Testis (tissue), 3 donors: Measurements from ENCODE around the gene REEP3. TPM values are rescaled to one million over a fixed set of nuclear protein-coding genes. Genes with fewer than 3 reads are reported as not detected.

Experiments
- DNase-seq: peaks from one replicate; pipeline ENCODE4 v3.0.0-alpha.2; 2019
- H3K27ac ChIP-seq, 2 donors: fragments of 200-600 bp; sonication (generic); one replicate each; pipeline ENCODE4 v1.5.1; 2019
- H3K27me3 ChIP-seq: fragments of 200-600 bp; sonication (generic); one replicate; pipeline ENCODE4 v1.5.1; 2019
- H3K36me3 ChIP-seq: fragments of 200-600 bp; sonication (generic); one replicate; pipeline ENCODE4 v1.5.1; 2017; ENCODE audit warnings: low read depth; ENCODE audit errors: missing control alignments
- H3K4me1 ChIP-seq: fragments of 200-600 bp; sonication (generic); one replicate; pipeline ENCODE4 v1.5.1; 2019
- H3K4me3 ChIP-seq, 2 donors: fragments of 200-600 bp; sonication (generic); one replicate each; pipeline ENCODE4 v1.5.1; 2017 to 2019
- H3K9me3 ChIP-seq: fragments of 200-600 bp; sonication (generic); one replicate; pipeline ENCODE4 v1.5.1; 2017
- POLR2A ChIP-seq: fragments of 450-650 bp; IDR thresholded peaks from one replicate; pipeline ENCODE4 v1.6.1; 2017; ENCODE audit warnings: antibody characterized with exemption, mild to moderate bottlenecking, moderate library complexity
- WGBS, 2 donors: methylation state at CpG; one replicate each; pipeline ENCODE4 v1.1.5; 2018; 5-methylcytosine and 5-hydroxymethylcytosine counted together
- intact Hi-C: fragments of 100-400 bp; cut with DNase I; formaldehyde crosslinking; loops from one replicate; pipeline ENCODE4 v1.15.1; 2023; ENCODE audit warnings: low total_unique reads
- polyA plus RNA-seq: library from polyadenylated mRNA; stranded (reverse); fragments of 350-450 nt; fragmentation: Illumina TruSeq; extraction: RNeasy Lipid Tissue Mini Kit (QIAGEN cat#74804); gene quantifications from one replicate; pipeline ENCODE4 v1.2.3, GENCODE V29; 2014; ENCODE audit warnings: low read depth, low replicate concordance; ENCODE audit not compliant: insufficient read depth
- total RNA-seq, 2 donors: library from RNA; depleted of rRNA; stranded (reverse); fragments of >200 nt; gene quantifications; one replicate each; pipeline ENCODE4 v1.2.3, GENCODE V29; 2016
- TF ChIP-seq, protein P1 (sequence below), 3 experiments: fragments of 450-650 bp in 2 of 3; fragments of 200-600 bp in 1 of 3; sonication (generic) in 1 of 3; IDR thresholded peaks; one replicate each; pipeline ENCODE4 v1.5.1; 2016 to 2019; ENCODE audit warnings: antibody characterized with exemption in 3 of 3, mild to moderate bottlenecking in 2 of 3, moderate library complexity in 1 of 3

REEP3 gene
- total and polyA plus RNA-seq, 3 donors from 2014 or later = 18.4 to 45.2 (median 20.3) TPM

DNA sequence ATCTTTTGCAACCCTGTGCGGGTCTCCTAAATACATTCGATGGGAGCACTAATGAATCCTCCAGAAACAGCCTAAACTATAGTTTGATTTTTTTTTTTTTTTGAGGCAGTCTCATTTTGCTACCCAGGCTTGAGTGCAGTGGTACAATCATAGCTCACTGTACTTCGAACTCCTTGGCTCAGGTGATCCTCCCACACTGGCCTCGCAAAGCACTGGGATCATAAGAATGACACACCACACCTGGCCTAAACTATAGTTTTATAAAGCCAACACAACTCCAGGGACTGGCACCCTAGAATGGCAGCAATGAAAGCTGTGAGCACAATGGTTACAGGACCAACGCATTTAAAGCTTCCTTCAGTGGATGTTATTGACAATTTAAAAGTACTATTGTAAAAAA, 41.0 kb upstream of the REEP3 start:
- intact Hi-C loops = no loop called here
- DNase-seq = no peak
- Histone ChIP-seq H3K27me3 (no peaks in the 10 kb centered on the region), H3K9me3 (no peaks in the 10 kb centered on the region), H3K4me3 (no peak overlapping the region), H3K4me1 (peaks cover 3% of the 10 kb centered on the region), H3K27ac (no peak overlapping the region), H3K36me3 (no peaks in the 10 kb centered on the region)
- WGBS, 2 donors = 85 to 91% methylated on average over 5 of the region's 5 CpGs
- TF ChIP-seq POLR2A = no peak
- TF ChIP-seq, protein P1, sequence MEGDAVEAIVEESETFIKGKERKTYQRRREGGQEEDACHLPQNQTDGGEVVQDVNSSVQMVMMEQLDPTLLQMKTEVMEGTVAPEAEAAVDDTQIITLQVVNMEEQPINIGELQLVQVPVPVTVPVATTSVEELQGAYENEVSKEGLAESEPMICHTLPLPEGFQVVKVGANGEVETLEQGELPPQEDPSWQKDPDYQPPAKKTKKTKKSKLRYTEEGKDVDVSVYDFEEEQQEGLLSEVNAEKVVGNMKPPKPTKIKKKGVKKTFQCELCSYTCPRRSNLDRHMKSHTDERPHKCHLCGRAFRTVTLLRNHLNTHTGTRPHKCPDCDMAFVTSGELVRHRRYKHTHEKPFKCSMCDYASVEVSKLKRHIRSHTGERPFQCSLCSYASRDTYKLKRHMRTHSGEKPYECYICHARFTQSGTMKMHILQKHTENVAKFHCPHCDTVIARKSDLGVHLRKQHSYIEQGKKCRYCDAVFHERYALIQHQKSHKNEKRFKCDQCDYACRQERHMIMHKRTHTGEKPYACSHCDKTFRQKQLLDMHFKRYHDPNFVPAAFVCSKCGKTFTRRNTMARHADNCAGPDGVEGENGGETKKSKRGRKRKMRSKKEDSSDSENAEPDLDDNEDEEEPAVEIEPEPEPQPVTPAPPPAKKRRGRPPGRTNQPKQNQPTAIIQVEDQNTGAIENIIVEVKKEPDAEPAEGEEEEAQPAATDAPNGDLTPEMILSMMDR (IDR thresholded peaks at IDR 0.05) = no peak

DNA sequence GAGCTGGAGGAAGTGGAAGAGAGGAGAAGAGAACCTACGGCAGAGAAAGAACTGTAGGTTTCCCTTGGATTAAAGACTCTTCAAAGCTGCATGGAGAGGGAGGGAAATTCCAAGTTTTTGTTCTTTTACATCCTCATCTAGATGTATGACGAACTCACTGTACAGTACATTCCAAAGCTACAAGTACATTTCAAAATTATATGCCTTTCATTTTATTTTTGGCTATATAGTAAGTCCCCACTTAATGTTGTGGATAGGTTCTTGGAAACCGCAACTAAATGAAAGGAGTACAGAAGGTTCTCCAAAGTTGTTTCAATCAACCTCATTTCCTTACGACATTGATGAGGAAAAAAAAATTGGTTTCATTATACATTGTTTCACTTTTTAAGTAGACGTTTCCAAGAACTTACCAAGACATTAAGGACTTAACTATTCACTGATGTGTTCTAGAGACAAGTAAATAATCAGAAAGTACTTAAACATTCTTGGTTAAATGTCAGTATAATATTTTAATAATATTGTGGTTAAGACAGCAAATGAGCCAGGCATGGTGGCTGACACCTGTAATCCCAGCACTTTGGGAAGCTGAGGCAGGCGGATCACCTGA, 39.3 kb upstream of the REEP3 start:
- WGBS, 2 donors = 49 to 57% methylated on average over 6 of the region's 6 CpGs
- no peak overlapping the region for H3K27ac ChIP-seq
- H3K9me3 ChIP-seq = no peaks in the 10 kb centered on the region
- intact Hi-C loops = no loop called here
- no peaks in the 10 kb centered on the region for H3K36me3 ChIP-seq
- H3K4me1 ChIP-seq = peaks cover 3% of the 10 kb centered on the region
- DNase-seq = no peak
- TF ChIP-seq POLR2A = no peak
- TF ChIP-seq, protein P1 (IDR thresholded peaks at IDR 0.05) = no peak
- H3K4me3 ChIP-seq = no peak overlapping the region
- no peaks in the 10 kb centered on the region for H3K27me3 ChIP-seq

DNA sequence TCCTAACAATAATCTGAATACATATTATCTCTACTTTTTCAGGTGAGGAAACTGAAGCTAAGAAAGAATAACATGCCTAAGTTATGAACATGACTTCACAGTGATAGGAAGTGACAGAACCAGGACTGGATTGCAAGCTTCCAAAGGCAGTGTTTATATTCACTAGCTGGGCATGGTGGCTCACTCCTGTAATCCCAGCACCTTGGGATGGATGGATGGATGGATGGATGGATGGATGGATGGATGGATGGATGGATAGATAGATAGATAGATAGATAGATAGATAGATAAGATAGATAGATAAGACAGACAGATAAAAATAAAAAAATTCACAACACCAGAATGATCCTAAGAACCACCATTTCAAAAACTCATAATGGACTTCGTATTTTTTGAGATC, 37.2 kb upstream of the REEP3 start:
- Histone ChIP-seq H3K27me3 (no peaks in the 10 kb centered on the region), H3K4me3 (no peak overlapping the region), H3K9me3 (no peaks in the 10 kb centered on the region), H3K36me3 (no peaks in the 10 kb centered on the region), H3K27ac (no peak overlapping the region), H3K4me1 (peaks cover 3% of the 10 kb centered on the region)
- no peak for TF ChIP-seq POLR2A
- TF ChIP-seq, protein P1 (IDR thresholded peaks at IDR 0.05) = no peak
- intact Hi-C loops = no loop called here
- DNase-seq = no peak
- WGBS, 2 donors = 92 to 100% methylated on average over 1 of the region's 1 CpG

DNA sequence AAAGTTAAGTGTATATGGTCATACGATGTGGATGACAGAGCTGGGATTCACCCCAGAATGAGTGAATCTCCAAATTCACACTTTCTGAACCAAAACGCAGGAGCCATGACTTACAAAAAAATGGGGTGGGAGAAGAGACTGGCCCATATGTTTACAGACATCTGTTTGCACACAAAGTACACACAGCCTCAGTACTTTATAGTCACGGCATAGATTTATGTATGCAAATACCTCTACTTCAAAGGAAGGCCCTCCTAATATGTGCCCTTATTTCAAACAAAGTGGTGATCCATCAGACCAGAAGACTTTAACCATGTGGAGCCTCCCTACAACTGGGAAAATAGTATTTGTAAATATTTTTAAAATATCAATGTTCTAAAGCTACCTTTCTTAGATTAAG, 33.2 kb upstream of the REEP3 start:
- DNase-seq = no peak
- TF ChIP-seq, protein P1 (IDR thresholded peaks at IDR 0.05) = no peak
- no peak for TF ChIP-seq POLR2A
- H3K4me3 ChIP-seq = no peak overlapping the region
- H3K9me3 ChIP-seq = no peaks in the 10 kb centered on the region
- no peaks in the 10 kb centered on the region for H3K27me3 ChIP-seq
- H3K27ac ChIP-seq = no peak overlapping the region
- no peaks in the 10 kb centered on the region for H3K36me3 ChIP-seq
- H3K4me1 ChIP-seq = no peaks in the 10 kb centered on the region
- WGBS, 2 donors = 82 to 86% methylated on average over 3 of the region's 3 CpGs
- intact Hi-C loops = no loop called here

DNA sequence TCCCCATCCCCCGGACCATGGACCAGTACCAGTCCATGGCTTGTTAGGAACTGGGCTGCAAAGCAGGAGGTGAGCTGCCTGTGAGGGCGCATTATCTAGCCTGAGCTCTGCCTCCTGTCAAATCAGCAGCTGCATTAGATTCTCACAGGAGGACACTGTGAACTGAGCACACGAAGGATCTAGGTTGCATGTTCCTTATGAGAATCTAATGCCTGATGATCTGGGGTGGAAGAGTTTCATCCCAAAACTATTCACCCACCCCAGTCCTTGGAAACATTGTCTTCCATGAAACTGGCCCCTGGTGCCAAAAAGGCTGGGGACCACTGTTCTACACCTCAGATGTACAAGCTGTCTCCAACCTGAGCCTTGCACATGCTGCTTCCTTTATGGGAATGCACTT, 31.4 kb upstream of the REEP3 start:
- no peak for DNase-seq
- no peak for TF ChIP-seq POLR2A
- TF ChIP-seq, protein P1 (IDR thresholded peaks at IDR 0.05) = no peak
- no peak overlapping the region for H3K27ac ChIP-seq
- H3K36me3 ChIP-seq = no peaks in the 10 kb centered on the region
- H3K4me3 ChIP-seq = no peak overlapping the region
- no peaks in the 10 kb centered on the region for H3K4me1 ChIP-seq
- H3K27me3 ChIP-seq = no peaks in the 10 kb centered on the region
- H3K9me3 ChIP-seq = no peaks in the 10 kb centered on the region
- intact Hi-C loops = no loop called here
- 85 to 96% methylated on average over 3 of the region's 3 CpGs for WGBS, 2 donors
